K562 (cell line): Measurements from ENCODE around the gene HOXA10. TPM values are rescaled to one million over a fixed set of nuclear protein-coding genes. Genes with fewer than 3 reads are reported as not detected.

Experiments
- CBX1 ChIP-seq: sonication (generic); IDR thresholded peaks from 2 replicates; pipeline ENCODE4 v1.6.1; 2016; ENCODE audit warnings: antibody characterized with exemption, low read depth, mild to moderate bottlenecking
- CEBPB ChIP-seq: fragments of 450-650 bp; IDR thresholded peaks from 2 replicates; pipeline ENCODE4 v1.6.1; 2016; ENCODE audit warnings: missing genetic modification characterization, missing compliant biosample characterization
- KLF6 ChIP-seq: fragments of 250-450 bp; sonication (Bioruptor Pico); IDR thresholded peaks from 2 replicates; pipeline ENCODE4 v1.4.0; 2020; ENCODE audit warnings: mild to moderate bottlenecking, moderate library complexity, borderline replicate concordance
- RBM22 ChIP-seq: fragments of 200-400 bp; formaldehyde crosslinking; IDR thresholded peaks from 2 replicates; pipeline ENCODE4 v1.6.1; 2018; ENCODE audit warnings: low read length, low read depth; ENCODE audit not compliant: poor library complexity, severe bottlenecking
- ZNF253 ChIP-seq: fragments of 250-450 bp; sonication (Bioruptor Pico); conservative IDR thresholded peaks from 2 replicates; pipeline ENCODE4 v1.6.1; 2021; ENCODE audit warnings: mild to moderate bottlenecking
- ZZZ3 ChIP-seq: fragments of 450-650 bp; IDR thresholded peaks from 2 replicates; pipeline ENCODE4 v1.6.1; 2016; ENCODE audit warnings: antibody characterized with exemption, mild to moderate bottlenecking, moderate library complexity
- polyA plus RNA-seq, 8 experiments: library from polyadenylated mRNA; depleted of rRNA in 4 of 8; stranded (reverse) in 5 of 8; unstranded in 3 of 8; fragments of >200 nt; fragmentation: Nextera tagmentation in 2 of 8; fragmentation: Illumina TruSeq in 1 of 8; extraction: Ambion mirVana in 2 of 8; extraction: Trizol in 1 of 8; gene quantifications; 2 replicates each; pipeline versions ENCODE4 v1.2.1 to v1.2.3, GENCODE V29; 2011 to 2014; ENCODE audit warnings: inconsistent platforms in 1 of 8, missing spikeins in 1 of 8
- total RNA-seq, 7 experiments: library from RNA; depleted of rRNA in 6 of 7; stranded (reverse); fragments of >200 nt in 6 of 7; fragmentation: Illumina TruSeq in 2 of 7; extraction: Trizol in 2 of 7; gene quantifications; 2 replicates each; pipeline versions ENCODE4 v1.2.1 to v1.2.3, GENCODE V29; 2011 to 2021; ENCODE audit warnings: low replicate concordance in 1 of 7
- TF ChIP-seq, protein P1 (sequence below): sonication (generic); formaldehyde crosslinking; IDR thresholded peaks from 2 replicates; pipeline ENCODE4 v1.8.1; 2023; ENCODE audit warnings: missing genetic modification reagents, mild to moderate bottlenecking, borderline replicate concordance
- TF ChIP-seq, protein P2 (sequence below): sonication (generic); formaldehyde crosslinking; IDR thresholded peaks from 2 replicates; pipeline ENCODE4 v1.8.0; 2022; ENCODE audit warnings: missing genetic modification reagents, mild to moderate bottlenecking, moderate library complexity, borderline replicate concordance
- TF ChIP-seq, protein P3 (sequence below): fragments of 450-650 bp; formaldehyde crosslinking; conservative IDR thresholded peaks from 2 replicates; pipeline ENCODE4 v1.4.0; 2022; ENCODE audit warnings: mild to moderate bottlenecking, missing genetic modification characterization

The HOXA10 gene
- total and polyA plus RNA-seq, 9 of the 15 experiments (the other 6 are each of a cell fraction or from before 2014, with no cell fraction given) = not detected

DNA sequence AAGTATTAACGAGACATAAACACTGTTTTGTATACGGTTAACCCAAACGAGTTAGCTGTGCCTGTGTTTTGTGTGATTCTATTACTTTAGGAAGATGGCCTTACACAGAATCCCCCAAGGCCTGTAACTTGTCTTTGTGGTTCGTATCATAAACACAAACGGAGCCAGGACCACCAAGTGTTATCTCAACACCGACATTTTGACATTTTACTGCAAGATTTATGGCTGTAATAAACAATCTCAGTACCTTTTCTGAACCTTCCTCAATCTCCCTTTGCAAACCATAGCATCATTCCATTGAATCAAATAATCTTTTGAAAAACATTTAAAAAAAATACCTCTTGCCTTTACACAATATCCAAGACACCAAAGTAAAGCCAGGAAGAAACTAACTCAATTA, 41.1 kb downstream of the HOXA10 start (continued):
- TF ChIP-seq, protein P1, sequence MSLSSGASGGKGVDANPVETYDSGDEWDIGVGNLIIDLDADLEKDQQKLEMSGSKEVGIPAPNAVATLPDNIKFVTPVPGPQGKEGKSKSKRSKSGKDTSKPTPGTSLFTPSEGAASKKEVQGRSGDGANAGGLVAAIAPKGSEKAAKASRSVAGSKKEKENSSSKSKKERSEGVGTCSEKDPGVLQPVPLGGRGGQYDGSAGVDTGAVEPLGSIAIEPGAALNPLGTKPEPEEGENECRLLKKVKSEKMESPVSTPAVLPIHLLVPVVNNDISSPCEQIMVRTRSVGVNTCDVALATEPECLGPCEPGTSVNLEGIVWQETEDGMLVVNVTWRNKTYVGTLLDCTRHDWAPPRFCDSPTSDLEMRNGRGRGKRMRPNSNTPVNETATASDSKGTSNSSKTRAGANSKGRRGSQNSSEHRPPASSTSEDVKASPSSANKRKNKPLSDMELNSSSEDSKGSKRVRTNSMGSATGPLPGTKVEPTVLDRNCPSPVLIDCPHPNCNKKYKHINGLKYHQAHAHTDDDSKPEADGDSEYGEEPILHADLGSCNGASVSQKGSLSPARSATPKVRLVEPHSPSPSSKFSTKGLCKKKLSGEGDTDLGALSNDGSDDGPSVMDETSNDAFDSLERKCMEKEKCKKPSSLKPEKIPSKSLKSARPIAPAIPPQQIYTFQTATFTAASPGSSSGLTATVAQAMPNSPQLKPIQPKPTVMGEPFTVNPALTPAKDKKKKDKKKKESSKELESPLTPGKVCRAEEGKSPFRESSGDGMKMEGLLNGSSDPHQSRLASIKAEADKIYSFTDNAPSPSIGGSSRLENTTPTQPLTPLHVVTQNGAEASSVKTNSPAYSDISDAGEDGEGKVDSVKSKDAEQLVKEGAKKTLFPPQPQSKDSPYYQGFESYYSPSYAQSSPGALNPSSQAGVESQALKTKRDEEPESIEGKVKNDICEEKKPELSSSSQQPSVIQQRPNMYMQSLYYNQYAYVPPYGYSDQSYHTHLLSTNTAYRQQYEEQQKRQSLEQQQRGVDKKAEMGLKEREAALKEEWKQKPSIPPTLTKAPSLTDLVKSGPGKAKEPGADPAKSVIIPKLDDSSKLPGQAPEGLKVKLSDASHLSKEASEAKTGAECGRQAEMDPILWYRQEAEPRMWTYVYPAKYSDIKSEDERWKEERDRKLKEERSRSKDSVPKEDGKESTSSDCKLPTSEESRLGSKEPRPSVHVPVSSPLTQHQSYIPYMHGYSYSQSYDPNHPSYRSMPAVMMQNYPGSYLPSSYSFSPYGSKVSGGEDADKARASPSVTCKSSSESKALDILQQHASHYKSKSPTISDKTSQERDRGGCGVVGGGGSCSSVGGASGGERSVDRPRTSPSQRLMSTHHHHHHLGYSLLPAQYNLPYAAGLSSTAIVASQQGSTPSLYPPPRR (CRISPR knock-in tag) = no peak
- TF ChIP-seq CBX1 = no peak
- TF ChIP-seq ZNF253 (CRISPR knock-in tag) = no peak
- TF ChIP-seq ZZZ3 = no peak
- TF ChIP-seq KLF6 (CRISPR knock-in tag) = no peak
- TF ChIP-seq, protein P2, sequence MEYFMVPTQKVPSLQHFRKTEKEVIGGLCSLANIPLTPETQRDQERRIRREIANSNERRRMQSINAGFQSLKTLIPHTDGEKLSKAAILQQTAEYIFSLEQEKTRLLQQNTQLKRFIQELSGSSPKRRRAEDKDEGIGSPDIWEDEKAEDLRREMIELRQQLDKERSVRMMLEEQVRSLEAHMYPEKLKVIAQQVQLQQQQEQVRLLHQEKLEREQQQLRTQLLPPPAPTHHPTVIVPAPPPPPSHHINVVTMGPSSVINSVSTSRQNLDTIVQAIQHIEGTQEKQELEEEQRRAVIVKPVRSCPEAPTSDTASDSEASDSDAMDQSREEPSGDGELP (CRISPR knock-in tag) = no peak
- TF ChIP-seq, protein P3, sequence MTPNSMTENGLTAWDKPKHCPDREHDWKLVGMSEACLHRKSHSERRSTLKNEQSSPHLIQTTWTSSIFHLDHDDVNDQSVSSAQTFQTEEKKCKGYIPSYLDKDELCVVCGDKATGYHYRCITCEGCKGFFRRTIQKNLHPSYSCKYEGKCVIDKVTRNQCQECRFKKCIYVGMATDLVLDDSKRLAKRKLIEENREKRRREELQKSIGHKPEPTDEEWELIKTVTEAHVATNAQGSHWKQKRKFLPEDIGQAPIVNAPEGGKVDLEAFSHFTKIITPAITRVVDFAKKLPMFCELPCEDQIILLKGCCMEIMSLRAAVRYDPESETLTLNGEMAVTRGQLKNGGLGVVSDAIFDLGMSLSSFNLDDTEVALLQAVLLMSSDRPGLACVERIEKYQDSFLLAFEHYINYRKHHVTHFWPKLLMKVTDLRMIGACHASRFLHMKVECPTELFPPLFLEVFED (CRISPR knock-in tag) = no peak
- no peak for TF ChIP-seq CEBPB (tag)
- no peak for TF ChIP-seq RBM22
- TF ChIP-seq, all 486 proteins: peak for 0
